OCI-LY7 (cell line): ENCODE results near the gene ZFAND4. TPM values are rescaled to one million over a fixed set of nuclear protein-coding genes. Genes with fewer than 3 reads are reported as not detected.
"Not testable (repeated sequence)": the region's sequence is repeated elsewhere in the genome, so short reads cannot be mapped to it uniquely, and the experiment has no call there.

Experiments
- Bru-seq: library from RNA; stranded (reverse); fragments of 400-500 nt; gene quantifications from one replicate; lab custom pipeline; 2021; lab: Mats Ljungman, UMichigan
- BruChase-seq, 2 experiments: library from RNA; stranded (reverse); fragments of 400-500 nt; gene quantifications; one replicate each; lab custom pipeline; 2021; lab: Mats Ljungman, UMichigan
- BruUV-seq: library from RNA; stranded (reverse); fragments of 400-500 nt; replicated peaks from 2 replicates; lab custom pipeline; 2021; lab: Mats Ljungman, UMichigan
- CTCF ChIA-PET: fragments of 300-600 bp; sonication (Branson Sonifier 250); formaldehyde crosslinking; loops from one replicate; lab custom pipeline; 2022; ENCODE audit warnings: antibody characterized with exemption; ENCODE audit not compliant: unreplicated experiment; lab: Charles Lee
- POLR2A ChIA-PET: fragments of 300-600 bp; sonication (Branson Sonifier 250); formaldehyde crosslinking; loops from one replicate; lab custom pipeline; 2022; ENCODE audit warnings: antibody characterized with exemption; lab: Charles Lee
- DNase-seq: peaks from one replicate; pipeline ENCODE4 v3.0.0-alpha.2; 2015; ENCODE audit warnings: low spot score
- H2AFZ ChIP-seq: fragments of 200-600 bp; sonication (generic), shearing (Covaris generic); 2 replicates; pipeline ENCODE4 v1.6.1; 2014; ENCODE audit warnings: mild to moderate bottlenecking, antibody characterized with exemption, low read length, moderate library complexity
- H3K27ac ChIP-seq: fragments of 200-600 bp; sonication (generic); 2 replicates; pipeline ENCODE4 v1.5.1; 2014; ENCODE audit warnings: mixed run types, low read depth, mild to moderate bottlenecking, moderate library complexity, low read length, inconsistent platforms; ENCODE audit not compliant: poor library complexity, severe bottlenecking
- H3K36me3 ChIP-seq: fragments of 200-600 bp; sonication (generic); 2 replicates; pipeline ENCODE4 v1.6.1; 2014; ENCODE audit warnings: mild to moderate bottlenecking, antibody characterized with exemption, low read length, moderate library complexity, mixed read lengths; ENCODE audit not compliant: insufficient read depth
- H3K4me1 ChIP-seq: fragments of 200-600 bp; sonication (generic); 2 replicates; pipeline ENCODE4 v1.5.1; 2014; ENCODE audit warnings: mild to moderate bottlenecking, low read length; ENCODE audit not compliant: insufficient read depth, poor library complexity, severe bottlenecking
- H3K4me2 ChIP-seq: fragments of 200-600 bp; sonication (generic); 2 replicates; pipeline ENCODE4 v1.6.1; 2014; ENCODE audit warnings: mild to moderate bottlenecking, low read length
- H3K4me3 ChIP-seq: fragments of 200-600 bp; sonication (generic); 2 replicates; pipeline ENCODE4 v1.5.1; 2014; ENCODE audit warnings: mild to moderate bottlenecking, low read depth, low read length; ENCODE audit not compliant: poor library complexity, severe bottlenecking
- H3K79me2 ChIP-seq: fragments of 200-600 bp; sonication (generic); 2 replicates; pipeline ENCODE4 v1.6.1; 2016; ENCODE audit warnings: low read depth, mild to moderate bottlenecking, low read length, moderate library complexity, mixed read lengths; ENCODE audit not compliant: insufficient read depth
- H3K9me2 ChIP-seq: fragments of 200-600 bp; sonication (generic); 2 replicates; pipeline ENCODE4 v1.6.1; 2016; ENCODE audit warnings: mild to moderate bottlenecking, low read length, mixed read lengths; ENCODE audit not compliant: insufficient read depth
- H3K9me3 ChIP-seq: fragments of 200-600 bp; sonication (generic); 2 replicates; pipeline ENCODE4 v1.6.1; 2014; ENCODE audit warnings: mild to moderate bottlenecking, mixed run types, low read length, mixed read lengths
- H4K20me1 ChIP-seq: fragments of 200-600 bp; sonication (generic); 2 replicates; pipeline ENCODE4 v1.6.1; 2014; ENCODE audit warnings: mild to moderate bottlenecking, antibody characterized with exemption, low read length, moderate library complexity, mixed read lengths; ENCODE audit not compliant: insufficient read depth
- EZH2phosphoT487 ChIP-seq: fragments of 200-600 bp; sonication (generic); IDR thresholded peaks from 2 replicates; pipeline ENCODE4 v1.6.1; 2018; ENCODE audit warnings: low read depth, borderline replicate concordance, mild to moderate bottlenecking, mixed run types, antibody characterized with exemption, low read length, moderate library complexity, mixed read lengths
- intact Hi-C: fragments of 100-400 bp; cut with micrococcal nuclease; formaldehyde crosslinking; loops from one replicate; pipeline ENCODE4 v1.10.0; 2022; ENCODE audit not compliant: unreplicated experiment
- long read RNA-seq: library from polyadenylated mRNA; stranded (forward); transcript quantifications from one replicate; pipeline ENCODE4 v2.0.0, GENCODE V29; 2022
- total RNA-seq, 2 experiments: library from RNA; depleted of rRNA in 1 of 2; stranded (reverse); fragments of >200 nt in 1 of 2; shearing (Covaris generic) in 1 of 2; gene quantifications; 2 replicates each; pipeline ENCODE4 v1.2.3, GENCODE V29; 2014 to 2022
- TF ChIP-seq, protein P1 (sequence below): fragments of 200-600 bp; sonication (generic); conservative IDR thresholded peaks from 2 replicates; pipeline ENCODE4 v1.5.1; 2014; ENCODE audit warnings: mild to moderate bottlenecking, antibody characterized with exemption, low read length, moderate library complexity, mixed read lengths

ZFAND4 gene
- 15.1 and 18.6 TPM in 2 replicates for total RNA-seq (2014; rRNA removed; shearing (Covaris generic))
- total RNA-seq (2022) = 35.8 and 35.9 TPM in 2 replicates
- percentile 89 among the genes with signal in this experiment for Bru-seq, nascent RNA
- percentile 88 among the genes with signal in this experiment for BruChase-seq, experiment 1, labeled RNA remaining after a 6-hour chase
- percentile 87 among the genes with signal in this experiment for BruChase-seq, experiment 2, labeled RNA remaining after a 2-hour chase
- long read RNA-seq, partial matches to known transcripts = 26 of 67 reads
- long read RNA-seq, other reads (novel, unspliced or antisense) = 40 of 67 reads

- no peaks in the 10 kb centered on the region for H4K20me1 ChIP-seq
These were observed at the start of gene ZFAND4 for GRCh38 chr10:45672181-45673073. Gene ZFAND4 (minus strand): TSS chr10:45672772. CDS start chr10:45663725, 9,047 bp downstream.

GRCh38 chr10:45721503-45721902, 48.9 kb upstream of the ZFAND4 start:
- intact Hi-C loops = loop anchor here (10.0 kb wide), 2 partner anchors 47 to 257 kb away; partner anchors contain the start of gene ZFAND4
- H3K4me2 ChIP-seq, H3K36me3 ChIP-seq, H3K27ac ChIP-seq, H3K9me3 ChIP-seq, H3K79me2 ChIP-seq, H3K9me2 ChIP-seq, DNase-seq, CTCF ChIA-PET, H4K20me1 ChIP-seq, H2AFZ ChIP-seq, H3K4me1 ChIP-seq, BruUV-seq, H3K4me3 ChIP-seq, POLR2A ChIA-PET: not testable (repeated sequence)

More at GRCh38 chr10:45672181-45673073, at the start of gene ZFAND4:
- peak within 1 kb of the TSS; percentile 78 for H3K4me2 ChIP-seq
- ChIA-PET CTCF (interaction anchor here (0.6 to 1.6 kb wide), 3 partner anchors 9 to 208 kb away, joined by 3 to 9 read pairs (median 3); no protein-coding TSS in a partner anchor), POLR2A (interaction anchor here (0.7 to 4.6 kb wide), 15 partner anchors 9 to 432 kb away, joined by 3 to 29 read pairs (median 3); no protein-coding TSS in a partner anchor)
- TF ChIP-seq, protein P1, sequence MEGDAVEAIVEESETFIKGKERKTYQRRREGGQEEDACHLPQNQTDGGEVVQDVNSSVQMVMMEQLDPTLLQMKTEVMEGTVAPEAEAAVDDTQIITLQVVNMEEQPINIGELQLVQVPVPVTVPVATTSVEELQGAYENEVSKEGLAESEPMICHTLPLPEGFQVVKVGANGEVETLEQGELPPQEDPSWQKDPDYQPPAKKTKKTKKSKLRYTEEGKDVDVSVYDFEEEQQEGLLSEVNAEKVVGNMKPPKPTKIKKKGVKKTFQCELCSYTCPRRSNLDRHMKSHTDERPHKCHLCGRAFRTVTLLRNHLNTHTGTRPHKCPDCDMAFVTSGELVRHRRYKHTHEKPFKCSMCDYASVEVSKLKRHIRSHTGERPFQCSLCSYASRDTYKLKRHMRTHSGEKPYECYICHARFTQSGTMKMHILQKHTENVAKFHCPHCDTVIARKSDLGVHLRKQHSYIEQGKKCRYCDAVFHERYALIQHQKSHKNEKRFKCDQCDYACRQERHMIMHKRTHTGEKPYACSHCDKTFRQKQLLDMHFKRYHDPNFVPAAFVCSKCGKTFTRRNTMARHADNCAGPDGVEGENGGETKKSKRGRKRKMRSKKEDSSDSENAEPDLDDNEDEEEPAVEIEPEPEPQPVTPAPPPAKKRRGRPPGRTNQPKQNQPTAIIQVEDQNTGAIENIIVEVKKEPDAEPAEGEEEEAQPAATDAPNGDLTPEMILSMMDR = peak; percentile 72
- no peak for TF ChIP-seq EZH2phosphoT487
- H3K36me3 ChIP-seq = no peaks in the 10 kb centered on the region
- intact Hi-C loops = loop anchor here (1.0 to 10.0 kb wide), 7 partner anchors 52 to 668 kb away; partner anchors contain the start of genes ALOX5, WASHC2C and ZNF22
- peaks cover 37% of the 10 kb centered on the region; the same call in 1 of the 2 replicates for H3K79me2 ChIP-seq
- peaks cover 9% of the 10 kb centered on the region; the same call in 1 of the 2 replicates for H3K9me3 ChIP-seq
- H3K9me2 ChIP-seq = no peaks in the 10 kb centered on the region
- H3K4me3 ChIP-seq = peak within 1 kb of the TSS; percentile 89
- H3K27ac ChIP-seq = peak within 1 kb of the TSS; percentile 71
- BruUV-seq = no TSS peak
- DNase-seq = peak; percentile 97
- H2AFZ ChIP-seq = peak within 1 kb of the TSS; percentile 99
- H3K4me1 ChIP-seq = peaks cover 9% of the 10 kb centered on the region

DNA sequence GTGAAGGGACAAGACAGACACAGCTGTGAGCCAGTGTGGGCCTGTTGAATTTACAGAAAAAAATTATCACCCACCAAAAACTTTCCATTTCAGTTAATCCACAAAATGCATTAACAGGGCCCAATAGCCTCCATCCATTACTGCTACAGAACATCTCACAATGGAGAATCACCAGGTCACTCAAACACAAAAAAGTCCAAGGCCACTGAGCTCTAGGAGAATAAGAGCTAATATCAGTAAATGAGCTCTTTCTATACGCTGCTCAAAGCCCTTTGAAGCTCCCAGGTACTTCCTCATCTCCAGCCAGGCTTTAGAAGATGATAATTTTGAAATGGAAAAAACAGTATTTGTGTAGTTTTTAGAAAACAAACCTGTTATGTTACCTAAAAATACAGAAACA, 45.1 kb upstream of the ZFAND4 start:
- H3K9me2 ChIP-seq, H3K9me3 ChIP-seq, POLR2A ChIA-PET, H3K36me3 ChIP-seq, H3K79me2 ChIP-seq, H4K20me1 ChIP-seq, CTCF ChIA-PET, H3K4me3 ChIP-seq, H3K27ac ChIP-seq, H3K4me1 ChIP-seq, H3K4me2 ChIP-seq, intact Hi-C loops, H2AFZ ChIP-seq, BruUV-seq, DNase-seq: not testable (repeated sequence)

DNA sequence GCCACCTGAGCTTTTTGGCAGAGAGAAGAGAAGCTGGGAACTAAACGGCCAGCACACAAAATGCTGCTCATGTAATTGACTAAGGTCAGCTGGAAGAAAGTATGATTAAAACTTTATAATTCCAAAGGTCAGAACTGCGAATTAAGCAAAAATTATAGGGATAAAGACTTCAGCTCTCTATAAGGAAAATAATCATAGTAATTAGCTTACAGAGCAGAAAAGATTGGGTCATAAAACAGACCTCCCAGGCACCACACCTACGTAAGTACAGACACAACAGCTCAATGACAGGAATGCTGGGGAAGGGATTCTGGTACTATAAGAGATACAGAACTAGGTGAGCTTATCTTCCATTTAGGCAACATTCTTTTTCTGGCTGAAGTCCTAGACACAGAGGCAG, 44.5 kb upstream of the ZFAND4 start:
- POLR2A ChIA-PET, CTCF ChIA-PET, intact Hi-C loops, H3K79me2 ChIP-seq, H3K9me2 ChIP-seq, H3K36me3 ChIP-seq, H3K27ac ChIP-seq, H4K20me1 ChIP-seq, H2AFZ ChIP-seq, DNase-seq, H3K9me3 ChIP-seq, BruUV-seq, H3K4me3 ChIP-seq, H3K4me2 ChIP-seq, H3K4me1 ChIP-seq: not testable (repeated sequence)

- H3K9me2 ChIP-seq, POLR2A ChIA-PET, H2AFZ ChIP-seq: not testable (repeated sequence)
These were observed 38.7 kb upstream of the ZFAND4 start for GRCh38 chr10:45711223-45711622.

More at GRCh38 chr10:45711223-45711622, 38.7 kb upstream of the ZFAND4 start:
- BruUV-seq, H4K20me1 ChIP-seq, H3K4me2 ChIP-seq, H3K4me3 ChIP-seq, H3K9me3 ChIP-seq, CTCF ChIA-PET, intact Hi-C loops, H3K79me2 ChIP-seq, H3K36me3 ChIP-seq, DNase-seq, H3K27ac ChIP-seq, H3K4me1 ChIP-seq: not testable (repeated sequence)
